Activated CD8-positive, alpha-beta T cell treated with anti-CD3 and anti-CD28 coated beads for 36 hours (primary cell): ENCODE measurements around the gene ADGRV1. TPM values are rescaled to one million over a fixed set of nuclear protein-coding genes. Genes with fewer than 3 reads are reported as not detected.

Experiments
- ATAC-seq: fragments of 200-7000 bp; cut with Tn5 transposase; one replicate; pipeline ENCODE4 v1.10.0; 2021; ENCODE audit warnings: mild to moderate bottlenecking, moderate library complexity
- CTCF ChIA-PET: fragments of 350-600 bp; sonication (Branson Sonifier 250); formaldehyde crosslinking; loops from one replicate; lab custom pipeline; 2021; ENCODE audit warnings: antibody characterized with exemption; lab: Charles Lee
- POLR2A ChIA-PET: fragments of 350-600 bp; sonication (Branson Sonifier 250); formaldehyde crosslinking; loops from one replicate; lab custom pipeline; 2021; ENCODE audit warnings: antibody characterized with exemption; lab: Charles Lee
- DNase-seq: peaks from one replicate; pipeline ENCODE4 v3.0.0-alpha.2; 2020
- H3K27ac Mint-ChIP-seq: one replicate; pipeline ENCODE4 v1.8.0; 2021; ENCODE audit warnings: mild to moderate bottlenecking, mixed read lengths
- H3K27me3 Mint-ChIP-seq: one replicate; pipeline ENCODE4 v1.8.0; 2021; ENCODE audit warnings: mixed read lengths
- H3K36me3 Mint-ChIP-seq: one replicate; pipeline ENCODE4 v1.8.0; 2021; ENCODE audit warnings: low read depth, mixed read lengths
- H3K4me1 Mint-ChIP-seq: one replicate; pipeline ENCODE4 v1.8.0; 2021; ENCODE audit warnings: low read depth, mixed read lengths
- H3K4me3 Mint-ChIP-seq: one replicate; pipeline ENCODE4 v1.8.0; 2021; ENCODE audit warnings: mild to moderate bottlenecking, moderate library complexity, mixed read lengths
- H3K9me3 Mint-ChIP-seq: one replicate; pipeline ENCODE4 v1.8.0; 2021; ENCODE audit warnings: mixed read lengths
- intact Hi-C: fragments of 100-400 bp; cut with micrococcal nuclease; formaldehyde crosslinking; loops from one replicate; pipeline ENCODE4 v1.10.0; 2022
- total RNA-seq, 2 experiments: library from RNA; stranded (reverse); gene quantifications; one replicate each; pipeline ENCODE4 v1.2.3, GENCODE V29; 2021
- TF ChIP-seq, protein P1 (sequence below): fragments of 200-600 bp; IDR thresholded peaks from one replicate; pipeline ENCODE4 v1.8.0; 2022; ENCODE audit warnings: antibody characterized with exemption, mild to moderate bottlenecking

Gene ADGRV1
- total RNA-seq, 2 experiments from 2014 or later, result 0.18 TPM; not detected in 1

DNA sequence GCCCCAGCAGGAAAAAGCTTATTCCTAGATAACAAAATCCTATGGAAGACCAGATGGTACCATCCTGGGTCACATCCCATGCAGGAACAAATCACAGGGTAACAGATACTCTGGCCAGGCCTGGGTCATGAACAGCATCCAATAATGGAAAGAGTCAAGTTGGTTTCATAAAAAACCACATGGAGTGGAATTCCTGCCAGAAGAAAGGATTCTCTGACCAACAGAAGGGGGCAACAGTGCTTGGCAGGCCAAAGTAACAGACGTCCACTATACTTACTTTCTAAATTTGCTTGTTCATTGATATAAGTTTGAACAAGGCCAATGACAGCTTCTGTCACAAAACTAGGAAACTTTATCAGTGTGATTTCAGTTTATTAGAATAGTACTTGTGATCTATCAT, 551.0 kb downstream of the ADGRV1 start:
- ATAC-seq, result no peak
- Mint-ChIP-seq H3K4me3 (no peak overlapping the region), H3K4me1 (no peaks in the 10 kb centered on the region), H3K27ac (no peak overlapping the region), H3K9me3 (peaks cover 5% of the 10 kb centered on the region), H3K27me3 (no peaks in the 10 kb centered on the region), H3K36me3 (no peaks in the 10 kb centered on the region)
- ChIA-PET CTCF (interaction anchor here (1.0 kb wide), 1 partner anchor 384 kb away, joined by 3 read pairs; no protein-coding TSS in a partner anchor), POLR2A (no interaction called here)
- TF ChIP-seq, protein P1, sequence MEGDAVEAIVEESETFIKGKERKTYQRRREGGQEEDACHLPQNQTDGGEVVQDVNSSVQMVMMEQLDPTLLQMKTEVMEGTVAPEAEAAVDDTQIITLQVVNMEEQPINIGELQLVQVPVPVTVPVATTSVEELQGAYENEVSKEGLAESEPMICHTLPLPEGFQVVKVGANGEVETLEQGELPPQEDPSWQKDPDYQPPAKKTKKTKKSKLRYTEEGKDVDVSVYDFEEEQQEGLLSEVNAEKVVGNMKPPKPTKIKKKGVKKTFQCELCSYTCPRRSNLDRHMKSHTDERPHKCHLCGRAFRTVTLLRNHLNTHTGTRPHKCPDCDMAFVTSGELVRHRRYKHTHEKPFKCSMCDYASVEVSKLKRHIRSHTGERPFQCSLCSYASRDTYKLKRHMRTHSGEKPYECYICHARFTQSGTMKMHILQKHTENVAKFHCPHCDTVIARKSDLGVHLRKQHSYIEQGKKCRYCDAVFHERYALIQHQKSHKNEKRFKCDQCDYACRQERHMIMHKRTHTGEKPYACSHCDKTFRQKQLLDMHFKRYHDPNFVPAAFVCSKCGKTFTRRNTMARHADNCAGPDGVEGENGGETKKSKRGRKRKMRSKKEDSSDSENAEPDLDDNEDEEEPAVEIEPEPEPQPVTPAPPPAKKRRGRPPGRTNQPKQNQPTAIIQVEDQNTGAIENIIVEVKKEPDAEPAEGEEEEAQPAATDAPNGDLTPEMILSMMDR, result no peak
- DNase-seq, result no peak
- intact Hi-C loops, result loop anchor here (10.0 kb wide), 1 partner anchor 305 kb away; no protein-coding TSS in a partner anchor

DNA sequence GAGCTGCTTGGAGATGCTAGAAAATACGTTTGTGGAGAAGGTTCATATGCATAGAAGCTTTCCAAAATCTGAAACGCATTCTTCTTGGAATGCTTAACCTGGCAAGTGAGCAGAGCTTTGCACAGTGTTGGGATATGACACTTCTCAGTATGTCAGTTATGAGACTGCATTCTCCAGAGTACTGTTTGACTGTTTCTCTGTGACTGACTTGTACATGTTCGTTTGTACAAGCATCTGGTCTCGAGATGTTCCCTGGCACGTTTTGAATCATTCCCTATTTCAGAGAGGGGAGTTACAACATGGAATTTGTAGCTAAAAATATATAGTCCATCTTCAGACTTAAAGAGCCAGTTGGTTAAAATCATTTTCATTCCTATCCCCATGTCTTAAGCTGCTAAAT, 552.1 kb downstream of the ADGRV1 start:
- TF ChIP-seq, protein P1, result no peak
- ATAC-seq, result no peak
- Mint-ChIP-seq H3K36me3 (no peaks in the 10 kb centered on the region), H3K27ac (no peak overlapping the region), H3K4me3 (no peak overlapping the region), H3K4me1 (no peaks in the 10 kb centered on the region), H3K9me3 (peaks cover 2% of the 10 kb centered on the region), H3K27me3 (no peaks in the 10 kb centered on the region)
- CTCF ChIA-PET, result interaction anchor here (1.0 to 1.1 kb wide), 2 partner anchors 178 to 274 kb away, joined by 3 to 4 read pairs; no protein-coding TSS in a partner anchor
- POLR2A ChIA-PET, result no interaction called here
- intact Hi-C loops, result no loop called here
- DNase-seq, result no peak

DNA sequence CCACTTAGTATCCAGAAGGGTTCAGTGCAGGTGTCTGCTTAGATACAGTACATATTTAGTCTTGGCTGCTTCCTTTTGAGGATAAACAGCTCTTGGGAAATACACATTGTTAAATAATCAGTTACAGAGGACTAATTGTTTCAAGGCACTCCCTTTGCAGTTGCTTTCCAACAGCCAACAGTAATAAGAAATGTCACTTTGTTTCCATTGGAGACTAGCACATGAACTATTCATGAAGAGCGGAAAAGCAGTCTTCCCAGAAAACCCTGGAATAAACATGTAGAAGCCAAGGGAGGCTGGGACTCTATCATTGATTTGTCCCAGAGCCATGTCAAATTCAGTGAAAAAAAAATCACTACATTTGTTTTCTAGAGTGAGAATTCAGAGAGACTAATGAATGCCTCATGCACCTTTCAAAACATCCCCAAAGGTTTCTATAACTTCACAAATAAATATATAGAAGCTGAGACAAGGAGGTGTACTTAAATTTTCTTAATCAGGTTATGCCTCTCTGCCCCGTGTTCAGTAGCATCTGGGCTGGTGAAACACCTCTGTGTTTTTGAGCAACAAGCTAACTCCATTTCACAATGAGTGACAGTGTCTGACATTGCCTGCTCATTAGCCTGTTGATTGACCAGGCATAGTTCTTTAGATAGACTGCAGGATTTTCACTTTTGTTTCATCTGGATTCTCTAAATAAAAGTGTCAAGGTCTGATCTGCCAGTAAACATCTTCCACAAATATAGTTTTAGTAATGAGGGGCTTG, 553.1 kb downstream of the ADGRV1 start:
- H3K4me3 Mint-ChIP-seq, result no peak overlapping the region
- intact Hi-C loops, result no loop called here
- H3K27me3 Mint-ChIP-seq, result no peaks in the 10 kb centered on the region
- DNase-seq (no peak), ATAC-seq (no peak)
- no peak overlapping the region for H3K27ac Mint-ChIP-seq
- CTCF ChIA-PET, result interaction anchor here (1.1 kb wide), 1 partner anchor 273 kb away, joined by 4 read pairs; no protein-coding TSS in a partner anchor
- H3K36me3 Mint-ChIP-seq, result no peaks in the 10 kb centered on the region
- no peaks in the 10 kb centered on the region for H3K4me1 Mint-ChIP-seq
- TF ChIP-seq, protein P1, result no peak
- POLR2A ChIA-PET, result no interaction called here
- peaks cover under 1% of the 10 kb centered on the region for H3K9me3 Mint-ChIP-seq

DNA sequence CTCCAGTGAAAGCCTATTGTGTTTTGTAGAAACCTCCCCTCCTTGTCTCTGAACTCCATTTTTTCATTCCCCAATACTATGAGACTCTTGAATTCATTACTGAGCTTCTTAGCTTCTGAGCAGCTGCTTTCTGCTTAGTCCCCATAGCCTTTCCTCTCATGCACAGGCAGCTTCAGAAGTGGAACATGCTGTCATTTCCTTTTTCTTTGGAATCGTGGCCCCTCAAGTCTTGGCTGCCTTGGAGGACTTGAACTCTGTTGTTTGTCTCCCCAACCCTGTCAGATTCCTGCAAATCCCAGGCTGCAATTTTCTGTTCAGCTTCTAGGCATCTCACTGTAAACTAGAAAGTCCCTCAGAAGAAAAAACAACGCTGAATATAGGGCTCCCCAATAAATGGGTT, 556.1 kb downstream of the ADGRV1 start:
- Mint-ChIP-seq H3K4me3 (no peak overlapping the region), H3K9me3 (no peaks in the 10 kb centered on the region), H3K27me3 (no peaks in the 10 kb centered on the region), H3K36me3 (no peaks in the 10 kb centered on the region), H3K4me1 (no peaks in the 10 kb centered on the region), H3K27ac (no peak overlapping the region)
- DNase-seq (no peak), ATAC-seq (no peak)
- ChIA-PET POLR2A (no interaction called here), CTCF (interaction anchor here (1.6 to 1.7 kb wide), 2 partner anchors 270 to 304 kb away, joined by 3 to 8 read pairs; no protein-coding TSS in a partner anchor)
- intact Hi-C loops, result no loop called here
- TF ChIP-seq, protein P1, result no peak

DNA sequence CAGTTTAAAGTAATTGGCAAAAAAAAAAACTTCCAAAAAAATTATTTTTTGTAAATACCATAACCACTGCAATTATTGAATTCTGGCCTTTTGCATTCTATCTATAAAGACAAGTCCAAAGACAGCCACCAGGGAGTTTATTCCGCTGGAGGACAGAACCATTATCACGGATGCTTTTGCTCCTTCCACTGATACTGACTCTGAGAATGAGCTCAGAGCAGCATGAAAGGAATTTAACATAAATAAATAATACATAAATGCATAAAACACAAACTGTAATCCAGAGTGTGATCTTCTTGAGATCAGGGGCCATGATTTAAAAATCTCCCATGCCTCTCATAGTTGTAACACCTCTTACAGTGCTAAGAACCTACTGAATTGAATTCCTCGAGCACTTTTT, 559.8 kb downstream of the ADGRV1 start:
- ChIA-PET POLR2A (no interaction called here), CTCF (interaction anchor here (0.8 kb wide), 1 partner anchor 292 kb away, joined by 3 read pairs; no protein-coding TSS in a partner anchor)
- no peaks in the 10 kb centered on the region for H3K9me3 Mint-ChIP-seq
- H3K4me1 Mint-ChIP-seq, result no peaks in the 10 kb centered on the region
- no peaks in the 10 kb centered on the region for H3K27me3 Mint-ChIP-seq
- no peak overlapping the region for H3K4me3 Mint-ChIP-seq
- no peaks in the 10 kb centered on the region for H3K36me3 Mint-ChIP-seq
- ATAC-seq, result no peak
- intact Hi-C loops, result no loop called here
- TF ChIP-seq, protein P1, result no peak
- DNase-seq, result no peak
- no peak overlapping the region for H3K27ac Mint-ChIP-seq
